Measurements from ENCODE around the gene WNT2B.

DNA sequence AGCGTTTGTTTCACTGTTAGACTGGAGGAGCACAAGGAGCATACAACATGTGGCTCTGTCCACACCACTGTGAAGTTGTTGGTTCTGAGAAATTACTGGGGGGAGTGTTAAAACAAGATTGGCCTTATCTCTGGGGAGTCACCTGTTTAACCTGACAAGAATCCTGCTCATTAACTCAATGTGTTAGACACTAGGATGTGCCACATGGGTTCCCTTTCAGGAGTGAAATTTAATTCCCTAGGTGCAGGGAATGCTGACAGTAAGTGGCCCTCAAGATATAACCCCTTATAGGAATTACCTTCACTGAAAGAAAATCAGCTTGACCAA, 45.8 kb upstream of the WNT2B start:
- no peak for TF ChIP-seq POLR2AphosphoS5 (IDR thresholded peaks at IDR 0.05)
- TF ChIP-seq CTCF (IDR thresholded peaks at IDR 0.05), result no peak

Measured in esophagus muscularis mucosa (tissue), 3 donors.